Frontal cortex (tissue), 4 donors: ENCODE results near the gene DHRS12. TPM values are rescaled to one million over a fixed set of nuclear protein-coding genes. Genes with fewer than 3 reads are reported as not detected.

Experiments
- DNase-seq, 2 donors: peaks; one replicate each; pipeline ENCODE4 v3.0.0; 2012; ENCODE audit warnings: low spot score in 2 of 2
- FAIRE-seq: peaks from 2 replicates; lab custom pipeline; 2012; peaks lifted over from hg19 to GRCh38; lab: Jason Lieb, UNC
- total RNA-seq: library from RNA; depleted of rRNA; stranded (reverse); fragments of >200 nt; gene quantifications from one replicate; pipeline ENCODE4 v1.2.3, GENCODE V29; 2014
- donor health status: control.
- donor health status: control.
- donor health status: control.

Gene DHRS12, protein sequence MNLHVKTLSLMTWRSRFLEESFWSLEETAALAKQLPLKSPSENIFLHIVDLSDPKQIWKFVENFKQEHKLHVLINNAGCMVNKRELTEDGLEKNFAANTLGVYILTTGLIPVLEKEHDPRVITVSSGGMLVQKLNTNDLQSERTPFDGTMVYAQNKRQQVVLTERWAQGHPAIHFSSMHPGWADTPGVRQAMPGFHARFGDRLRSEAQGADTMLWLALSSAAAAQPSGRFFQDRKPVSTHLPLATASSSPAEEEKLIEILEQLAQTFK
- 7.3 TPM for total RNA-seq

DNA sequence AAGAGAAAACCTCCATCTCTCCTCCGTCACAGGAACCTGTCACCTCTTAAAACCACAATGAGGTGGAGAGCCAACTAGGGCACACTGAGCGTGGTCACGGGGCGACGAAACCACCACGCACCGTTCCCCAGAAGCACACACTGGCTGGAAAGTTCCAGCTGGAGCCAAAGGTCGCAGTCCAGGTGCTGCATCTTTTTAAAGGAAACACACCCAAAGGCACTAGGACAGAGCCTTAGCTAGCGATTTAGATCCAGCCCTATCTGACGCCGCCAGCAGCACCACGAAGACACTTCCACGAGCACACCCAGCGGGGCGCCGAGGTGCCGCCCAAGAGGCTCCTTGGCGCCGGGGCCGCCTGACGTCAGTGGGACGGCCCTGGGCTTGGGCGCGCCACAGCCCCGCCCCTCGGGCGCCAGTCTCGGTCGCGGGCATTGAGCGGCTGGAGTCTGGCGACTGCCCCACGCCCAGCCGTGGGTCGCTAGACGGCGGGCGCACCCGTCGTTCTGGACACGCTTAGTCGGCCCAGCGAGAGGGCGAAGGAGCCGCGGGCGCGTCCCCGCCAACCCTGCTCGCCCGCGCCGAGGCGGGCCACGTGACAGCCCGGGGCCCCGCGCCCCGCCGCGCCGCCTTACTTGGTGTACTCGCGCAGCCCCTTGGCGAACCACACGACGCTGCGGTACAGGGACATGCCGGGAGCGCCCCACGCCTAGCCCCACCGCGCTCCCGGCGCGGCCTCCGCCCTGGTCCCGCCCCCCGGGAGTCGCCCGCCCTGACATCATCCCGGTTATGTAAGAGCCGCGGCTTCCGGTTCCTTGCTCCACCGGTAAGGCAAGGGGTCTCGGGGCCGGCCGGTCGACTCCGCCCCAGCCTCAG lies at the start of gene DHRS12:
Gene DHRS12 (minus strand): TSS at position 742 of the 873 bp plus-strand sequence. CDS start 4,504 bp downstream, outside the sequence.
- FAIRE-seq = no peak
- peak; percentile 92 to 94 for DNase-seq

GRCh38 chr13:51849145-51850101 lies 45.5 kb upstream of the DHRS12 start:
- DNase-seq (no peak), FAIRE-seq (no peak)

GRCh38 chr13:51848674-51849073 lies 44.7 kb upstream of the DHRS12 start:
- DNase-seq (no peak), FAIRE-seq (no peak)

- DNase-seq = no peak
- no peak for FAIRE-seq
Measured at GRCh38 chr13:51846756-51847155, 42.8 kb upstream of the DHRS12 start.

DNA sequence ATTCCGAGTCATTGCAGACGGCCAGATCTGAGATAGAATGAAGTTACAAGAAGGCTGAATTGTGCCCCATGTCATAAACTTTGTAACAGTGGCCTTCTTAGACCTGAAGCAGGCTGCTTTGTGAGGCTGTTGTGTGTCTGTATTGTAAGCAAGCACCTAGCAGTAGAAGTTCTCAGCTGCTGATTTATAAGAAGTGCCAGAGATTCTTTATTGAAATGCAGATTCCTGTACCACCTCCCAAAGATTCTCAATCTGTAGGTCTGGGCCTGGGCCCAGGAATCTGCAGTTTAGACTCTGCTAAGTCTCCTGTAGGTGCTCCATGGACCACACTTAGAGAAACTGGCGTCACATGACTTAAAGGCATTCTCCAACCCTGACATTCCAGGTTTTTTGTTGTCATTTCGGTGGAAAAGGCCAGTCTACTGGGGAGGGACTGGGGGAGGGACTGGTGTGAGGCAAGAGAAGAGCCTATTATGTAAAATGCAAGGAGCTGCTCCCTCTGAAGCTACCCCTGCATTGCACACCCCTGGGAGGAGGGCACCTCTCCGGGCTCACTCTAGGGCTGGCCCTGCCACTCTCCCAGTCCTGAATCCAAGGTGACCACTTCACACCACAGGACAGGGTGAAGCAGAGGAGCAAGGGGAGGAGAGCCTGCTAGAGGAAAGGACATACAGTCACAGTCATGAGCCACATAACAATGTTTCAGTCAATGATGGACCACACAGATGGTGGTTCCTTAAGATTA lies 41.8 kb upstream of the DHRS12 start:
- DNase-seq (no peak), FAIRE-seq (no peak)

- FAIRE-seq = no peak
Measured at GRCh38 chr13:51844862-51845573, 41.1 kb upstream of the DHRS12 start, which contains the start of gene TMEM272. TSS of gene TMEM272 (minus strand) at chr13:51845177. CDS start at chr13:51838530, 6,647 bp downstream.

DNA sequence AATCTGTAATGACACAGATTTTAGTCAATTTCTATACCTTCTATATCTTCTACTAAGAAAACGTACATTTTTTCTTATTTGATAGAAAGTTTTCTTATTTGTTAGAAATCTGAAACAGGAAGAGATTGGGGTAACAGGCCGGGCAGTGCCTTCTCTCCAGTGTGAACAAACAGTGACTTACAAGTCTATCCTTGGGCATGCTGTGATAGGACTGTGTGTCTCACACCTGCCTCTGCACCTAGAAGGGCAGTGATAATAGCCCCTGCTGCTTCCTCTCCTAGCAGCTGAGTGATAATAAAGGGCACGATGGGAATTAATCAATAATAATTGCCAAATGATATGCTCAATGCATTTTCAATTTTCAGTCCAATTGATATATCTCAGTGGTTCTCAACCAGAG lies 39.6 kb upstream of the DHRS12 start:
- FAIRE-seq (no peak), DNase-seq (no peak)

More at GRCh38 chr13:51844862-51845573, 41.1 kb upstream of the DHRS12 start, which contains the start of gene TMEM272:
- peak; percentile 23 to 76 for DNase-seq

DNA sequence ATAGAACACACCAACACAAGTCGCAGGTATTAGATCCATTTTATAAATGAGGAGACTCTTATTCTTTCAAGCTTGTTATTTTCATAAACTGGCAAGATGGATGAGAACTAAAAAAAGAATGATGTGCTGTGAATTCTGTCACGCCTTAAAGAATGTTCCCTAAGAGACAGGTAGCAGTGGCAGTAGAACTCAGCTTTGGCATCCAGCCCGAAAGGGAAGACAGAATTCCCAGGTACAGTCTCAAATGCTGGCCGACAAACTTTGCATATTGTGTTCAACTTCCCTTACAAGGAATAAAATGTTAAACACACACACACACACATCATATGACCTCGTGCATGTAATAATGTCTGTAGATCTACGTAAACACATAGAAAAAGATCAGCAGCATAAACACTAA lies 37.8 kb upstream of the DHRS12 start:
- FAIRE-seq (no peak), DNase-seq (no peak)

DNA sequence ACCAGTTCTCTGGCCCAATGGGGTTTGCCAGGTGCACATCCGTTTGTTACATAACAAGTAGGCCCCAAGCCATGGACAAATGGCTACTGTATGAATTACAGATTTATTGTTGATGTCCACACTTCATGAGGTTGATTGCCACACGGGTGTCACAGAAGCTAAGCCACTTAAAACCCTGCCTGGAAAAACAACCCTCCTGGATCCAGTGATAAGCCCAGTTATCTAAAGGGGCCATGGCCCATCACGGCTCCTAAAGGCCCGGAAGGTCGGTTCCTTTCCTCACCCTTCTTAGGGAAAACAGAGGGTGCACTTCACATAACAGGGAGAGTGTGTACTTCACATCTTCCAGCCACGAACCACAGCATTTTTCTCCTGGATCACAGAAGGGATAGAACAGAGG lies 37.0 kb upstream of the DHRS12 start:
- FAIRE-seq = no peak

GRCh38 chr13:51839711-51840540 lies 36.0 kb upstream of the DHRS12 start:
- DNase-seq (no peak), FAIRE-seq (no peak)

More for the DNA sequence above, 37.0 kb upstream of the DHRS12 start:
- DNase-seq = no peak

DNA sequence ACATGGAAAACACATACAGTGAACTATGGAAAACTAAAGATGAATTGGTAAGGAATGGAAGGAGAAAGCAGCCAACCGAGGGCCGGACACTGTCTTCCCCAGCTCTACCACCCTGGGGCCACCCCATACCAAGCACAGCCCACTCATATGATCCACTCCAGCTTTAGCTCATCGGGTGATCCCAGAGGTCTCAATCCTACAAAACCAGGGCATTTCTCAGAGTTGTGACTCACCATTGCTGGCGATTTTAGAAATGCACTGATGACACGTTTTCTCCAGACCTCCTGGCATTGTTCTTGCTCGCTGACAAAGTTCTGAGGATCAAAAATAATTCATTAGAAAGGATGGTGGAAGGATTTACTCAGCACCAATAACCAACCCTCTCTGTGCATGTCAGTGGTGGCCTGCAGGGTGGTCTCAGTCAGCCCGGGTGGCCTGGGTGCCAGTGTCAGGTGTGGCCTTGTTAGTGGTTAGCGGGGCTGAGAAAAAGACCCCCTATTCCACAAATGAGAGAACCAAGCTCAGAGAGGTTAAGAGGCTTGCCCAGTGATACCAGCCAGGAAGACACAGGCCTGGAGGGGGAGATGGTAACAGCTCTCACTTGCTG lies 34.4 kb upstream of the DHRS12 start:
- no peak for DNase-seq
- no peak for FAIRE-seq

DNA sequence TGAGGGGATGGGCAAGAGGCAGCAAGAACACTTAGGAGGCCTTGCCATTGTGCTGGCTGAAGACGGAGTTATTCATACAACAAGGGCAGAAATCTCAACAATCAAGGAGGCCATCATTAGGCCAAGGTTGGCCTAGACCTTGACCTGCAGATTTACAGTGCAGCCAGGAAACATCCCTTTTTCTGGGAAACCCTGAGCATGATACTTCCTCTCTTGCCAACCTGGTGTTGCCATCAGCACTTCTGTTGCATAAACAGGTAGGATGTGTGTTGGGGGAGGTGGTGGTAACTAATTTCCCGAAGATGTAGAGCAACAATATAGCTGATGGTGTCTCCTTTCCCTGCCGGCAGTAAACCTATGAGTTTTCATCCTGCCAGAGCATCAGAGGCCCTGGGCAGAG lies 33.1 kb upstream of the DHRS12 start:
- DNase-seq (no peak), FAIRE-seq (no peak)

GRCh38 chr13:51834581-51835171 lies 30.7 kb upstream of the DHRS12 start:
- no peak for FAIRE-seq
- no peak for DNase-seq

DNA sequence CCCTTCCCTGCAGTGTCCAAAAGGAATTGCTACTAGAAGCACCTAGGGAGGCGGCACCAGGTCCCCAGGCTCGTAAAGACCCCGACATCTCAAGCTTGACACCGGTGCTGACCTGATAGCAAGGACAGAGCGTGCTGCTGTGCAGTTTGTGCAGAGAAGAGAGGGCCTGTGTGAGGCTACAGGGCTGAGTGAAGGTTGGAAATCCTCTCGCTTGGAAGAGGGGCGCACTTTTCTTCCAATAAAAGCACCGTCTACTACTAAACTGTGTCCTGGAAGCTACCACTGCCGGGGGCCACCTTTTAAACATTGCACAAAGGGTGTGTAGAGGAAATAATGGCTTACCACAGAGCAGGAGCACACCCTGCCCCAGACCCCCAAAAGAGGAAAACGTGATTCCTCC lies 30.0 kb upstream of the DHRS12 start:
- no peak for DNase-seq
- FAIRE-seq = no peak

- FAIRE-seq (no peak), DNase-seq (peak in 1 of 2 donors; percentile 34)
Measured at GRCh38 chr13:51832471-51833152, 28.6 kb upstream of the DHRS12 start.

DNA sequence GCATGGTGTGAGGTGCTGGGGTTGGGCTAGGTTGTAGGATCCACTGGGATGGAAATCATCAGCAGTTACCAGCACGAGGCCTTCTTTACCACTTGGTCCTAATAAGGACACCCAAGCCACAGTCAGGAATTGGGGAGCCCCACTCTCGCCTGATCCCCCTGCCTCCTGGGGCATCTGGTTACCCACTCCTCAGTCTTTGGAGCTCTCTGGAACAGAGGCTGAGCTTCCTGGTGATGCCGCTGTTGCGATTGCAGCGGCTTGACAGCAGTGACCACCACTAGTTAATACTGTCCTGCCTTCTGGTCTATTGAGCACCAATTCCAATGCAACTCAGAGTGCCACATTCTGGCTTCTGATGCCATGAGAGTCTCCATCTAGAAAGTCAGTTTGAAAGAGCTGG lies 27.6 kb upstream of the DHRS12 start:
- FAIRE-seq = no peak

More for the DNA sequence above, 27.6 kb upstream of the DHRS12 start:
- no peak for DNase-seq
